GM19099 (cell line): ENCODE results near the gene SCLY.

Source experiments
- POLR2A ChIP-seq: IDR thresholded peaks from 3 replicates; pipeline ENCODE4 v1.6.1; 2011; ENCODE audit warnings: low read depth; ENCODE audit not compliant: insufficient read length; ENCODE audit errors: extremely low read depth

The SCLY gene

GRCh38 chr2:238106339-238106697 is 45.5 kb downstream of the SCLY start:
- TF ChIP-seq POLR2A = no peak

DNA sequence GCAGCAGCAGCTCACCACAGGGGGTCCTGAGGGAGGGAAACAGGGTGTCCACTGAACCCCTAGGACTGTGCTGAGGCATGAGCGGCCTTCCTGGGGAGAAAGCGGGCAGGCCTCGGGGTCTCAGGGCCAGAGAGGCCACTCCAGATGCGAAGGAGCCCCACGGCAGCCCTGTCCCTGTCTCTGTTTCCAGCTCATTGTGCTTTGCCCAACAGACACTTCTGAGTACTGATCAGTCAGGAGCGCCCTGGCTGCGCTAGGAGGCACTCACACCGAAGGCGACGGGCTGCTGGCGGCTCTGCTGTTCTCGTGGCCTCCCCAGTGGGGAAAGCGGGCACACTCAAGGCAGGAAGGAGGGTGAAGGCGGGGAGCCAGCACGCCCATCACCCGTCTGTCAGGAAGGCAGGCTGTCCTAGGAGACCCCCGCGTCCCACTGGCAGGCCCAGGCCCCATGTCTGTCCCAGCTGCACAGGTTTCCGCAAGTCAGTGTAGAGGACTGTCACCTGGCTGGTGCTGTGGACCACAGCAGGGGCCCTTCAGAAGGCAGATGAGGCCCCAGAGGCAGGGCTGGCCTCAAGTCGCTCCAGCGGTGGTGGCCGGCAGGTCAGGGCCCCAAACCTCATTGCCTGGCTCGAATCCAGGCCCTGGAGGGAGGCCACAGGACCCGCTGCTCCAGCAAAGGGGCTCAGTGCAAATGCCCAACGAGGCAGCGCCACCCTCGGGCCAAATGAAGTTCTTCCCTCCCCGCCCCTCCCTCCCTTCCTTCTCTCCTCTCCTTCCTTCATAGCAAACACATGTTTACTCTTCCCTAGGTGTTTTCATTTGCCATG is 46.1 kb downstream of the SCLY start:
- no peak for TF ChIP-seq POLR2A

DNA sequence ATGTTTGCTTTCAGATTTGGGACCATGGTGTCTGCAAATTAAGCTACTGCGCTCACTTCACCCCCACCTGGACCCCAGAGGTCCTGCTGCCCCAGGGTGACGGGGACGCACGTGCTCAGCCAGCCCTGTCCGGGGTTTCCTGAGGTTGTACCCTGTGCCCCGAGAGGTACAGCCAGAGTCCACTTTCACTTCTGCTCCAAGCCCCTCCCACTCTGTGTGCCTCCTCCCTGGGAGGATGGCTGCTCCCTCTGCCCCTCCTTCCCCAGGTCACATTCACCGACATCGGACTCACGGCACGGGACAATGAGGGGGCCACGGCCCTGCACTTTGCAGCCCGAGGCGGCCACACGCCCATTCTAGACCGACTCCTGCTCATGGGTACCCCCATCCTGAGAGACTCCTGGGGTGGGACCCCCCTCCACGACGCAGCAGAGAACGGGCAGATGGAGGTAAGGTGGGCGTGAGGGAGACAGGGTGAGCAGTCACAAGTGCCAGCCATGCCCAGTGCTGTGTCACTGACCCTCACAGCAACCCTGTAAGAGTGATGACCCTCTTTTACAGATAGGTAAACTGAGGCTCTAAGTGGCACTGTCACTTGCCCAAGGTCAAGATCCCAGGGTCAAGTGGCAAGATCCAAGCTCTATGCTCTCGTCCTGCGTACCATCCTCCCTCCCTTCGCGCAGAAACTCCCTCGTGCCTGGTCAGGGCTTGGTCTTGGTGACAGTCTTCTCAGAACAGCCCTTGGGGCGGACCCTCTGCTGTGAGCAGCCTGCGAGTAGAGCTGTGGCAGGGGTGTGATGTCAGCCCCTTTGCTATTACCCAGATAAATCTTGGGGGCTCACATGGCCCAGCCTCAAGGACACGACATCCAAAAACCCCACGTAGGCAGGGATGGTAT is 47.0 kb downstream of the SCLY start:
- TF ChIP-seq POLR2A = peak; percentile 57

- peak; percentile 51 for TF ChIP-seq POLR2A
Observed at GRCh38 chr2:238108423-238109183, 47.8 kb downstream of the SCLY start.

DNA sequence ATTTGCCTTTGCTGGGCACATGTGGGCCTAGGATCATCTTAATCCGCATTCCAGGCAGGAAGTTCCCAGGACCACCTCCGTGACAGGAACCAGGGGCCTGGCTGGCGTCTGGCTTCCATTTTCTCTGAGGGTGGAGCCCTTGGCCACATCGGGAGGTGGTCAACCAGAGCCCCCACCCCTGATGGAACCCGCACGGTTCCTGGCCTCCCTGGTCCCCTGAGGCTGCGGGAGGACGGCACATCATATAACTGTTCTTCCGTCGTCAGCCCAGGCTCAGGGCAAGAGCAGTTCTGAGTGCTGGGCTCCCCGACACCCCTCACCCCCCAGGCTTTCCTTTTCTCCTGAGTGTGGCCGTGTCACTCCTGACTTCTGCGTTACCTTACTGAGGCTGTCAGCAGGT is 52.8 kb downstream of the SCLY start:
- TF ChIP-seq POLR2A = no peak

DNA sequence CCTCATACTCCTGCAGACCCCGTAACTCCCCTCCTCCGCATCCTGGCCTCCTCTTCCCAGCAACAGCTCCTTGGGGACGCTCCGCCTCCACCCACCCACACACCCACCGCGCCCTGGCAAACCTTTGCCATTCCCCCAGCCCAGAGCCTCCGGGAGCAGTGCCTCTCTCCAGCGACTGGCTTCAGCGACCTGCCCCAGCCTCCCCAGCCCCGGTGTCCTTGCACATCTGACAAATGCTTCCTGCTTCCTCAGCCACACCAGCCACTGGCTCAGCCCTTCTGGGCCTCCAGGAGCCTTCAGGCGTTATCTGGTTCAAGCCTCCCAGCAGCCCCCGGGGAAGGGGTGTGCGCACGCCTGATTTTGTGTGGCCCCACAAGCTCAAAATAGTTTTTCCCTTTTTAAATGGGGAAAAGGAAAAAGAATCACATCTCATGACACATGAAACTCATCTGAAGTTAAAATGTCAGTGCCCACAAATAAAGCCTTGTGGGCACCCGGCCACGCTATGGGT is 53.6 kb downstream of the SCLY start:
- no peak for TF ChIP-seq POLR2A

DNA sequence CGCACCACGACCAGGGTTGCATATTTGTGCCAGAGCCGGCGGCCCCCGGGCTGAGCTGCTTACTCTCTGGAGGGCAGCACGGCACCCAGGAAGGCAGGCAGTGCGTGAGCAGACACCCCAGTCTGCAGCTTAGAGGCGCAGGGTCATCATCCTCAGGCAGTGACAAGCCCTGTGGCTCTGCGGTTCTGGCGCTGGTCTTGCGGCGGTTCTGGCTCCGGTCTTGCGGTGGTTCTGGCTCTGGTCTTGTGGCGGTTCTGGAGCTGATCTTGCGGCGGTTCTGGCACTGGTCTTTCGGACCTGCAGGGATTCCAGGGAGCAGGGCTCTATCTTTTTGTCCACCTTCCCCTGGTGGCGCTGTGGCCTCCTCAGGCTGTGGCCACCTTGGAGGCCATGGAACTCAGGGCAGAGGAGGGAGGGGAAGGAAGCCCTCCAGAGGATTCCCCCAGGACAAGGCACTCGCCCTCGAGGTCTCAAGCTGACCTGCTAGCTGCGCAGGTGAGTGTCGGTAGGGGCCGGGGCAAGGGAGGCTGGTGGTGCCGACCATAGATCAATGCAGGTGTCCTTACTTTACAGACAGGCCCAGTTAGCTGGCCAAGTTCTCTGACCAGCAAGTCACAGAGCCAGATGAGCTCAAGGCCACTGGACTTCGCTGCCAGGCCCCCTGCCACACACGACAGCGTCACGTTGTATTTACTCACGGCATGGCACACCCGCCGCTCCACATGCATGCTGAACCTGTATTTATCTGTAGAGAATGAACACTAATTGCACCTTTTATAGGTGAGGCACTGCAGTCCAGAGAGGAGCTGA is 54.3 kb downstream of the SCLY start:
- TF ChIP-seq POLR2A = no peak

- no peak for TF ChIP-seq POLR2A
Observed at GRCh38 chr2:238116298-238117198, 55.7 kb downstream of the SCLY start.

DNA sequence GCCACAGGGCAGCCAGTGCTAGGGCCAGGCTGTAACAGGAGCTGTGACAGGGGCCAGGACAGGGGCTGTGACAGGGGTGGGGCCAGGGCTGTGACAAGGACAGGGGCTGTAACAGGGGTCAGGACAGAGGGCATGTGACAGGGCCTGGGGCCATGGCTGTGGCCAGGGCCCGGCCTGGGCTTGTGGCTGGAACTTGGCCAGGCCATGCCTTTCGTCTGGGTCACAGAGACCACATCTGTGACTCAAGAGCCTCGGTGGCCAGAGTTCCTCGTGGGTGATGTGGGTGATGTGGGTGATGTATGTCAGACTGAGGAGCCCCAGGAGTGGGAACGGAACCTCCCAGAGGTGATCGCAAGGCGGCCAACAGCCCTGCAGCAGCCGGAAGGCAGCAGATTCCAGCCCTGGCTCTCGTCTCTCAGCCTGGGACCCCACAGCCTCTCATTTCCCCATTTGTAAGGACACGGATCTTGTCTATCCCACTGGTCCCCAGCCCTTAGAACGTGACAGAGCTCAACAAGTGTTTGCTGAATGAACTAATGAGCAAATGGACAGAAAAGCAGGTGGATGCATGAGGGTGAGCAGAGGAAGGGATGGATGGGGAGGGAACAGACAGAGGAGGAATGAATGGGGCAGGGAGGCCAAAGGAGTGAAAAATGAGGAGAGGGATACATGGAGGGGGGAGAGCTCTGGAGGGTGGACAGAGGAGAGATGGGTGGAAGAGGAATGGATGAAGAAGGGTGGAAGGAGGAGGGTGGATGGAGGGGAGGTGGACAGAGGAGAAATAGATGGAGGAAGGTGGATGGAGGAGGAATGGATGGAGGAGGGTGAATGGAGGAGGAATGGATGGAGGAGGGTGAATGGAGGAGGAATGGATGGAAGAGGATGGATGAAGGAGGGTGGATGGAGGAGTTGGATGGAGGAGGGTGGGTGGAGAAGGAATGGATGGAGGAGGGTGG is 56.7 kb downstream of the SCLY start:
- TF ChIP-seq POLR2A = no peak

GRCh38 chr2:238119756-238120462 is 59.1 kb downstream of the SCLY start:
- TF ChIP-seq POLR2A = no peak

GRCh38 chr2:238120463-238121298 is 59.9 kb downstream of the SCLY start:
- no peak for TF ChIP-seq POLR2A
